ENCODE measurements around the gene CACNG8.
"Not testable (repeated sequence)": the region's sequence is repeated elsewhere in the genome, so short reads cannot be mapped to it uniquely, and the experiment has no call there.

CACNG8 gene

DNA sequence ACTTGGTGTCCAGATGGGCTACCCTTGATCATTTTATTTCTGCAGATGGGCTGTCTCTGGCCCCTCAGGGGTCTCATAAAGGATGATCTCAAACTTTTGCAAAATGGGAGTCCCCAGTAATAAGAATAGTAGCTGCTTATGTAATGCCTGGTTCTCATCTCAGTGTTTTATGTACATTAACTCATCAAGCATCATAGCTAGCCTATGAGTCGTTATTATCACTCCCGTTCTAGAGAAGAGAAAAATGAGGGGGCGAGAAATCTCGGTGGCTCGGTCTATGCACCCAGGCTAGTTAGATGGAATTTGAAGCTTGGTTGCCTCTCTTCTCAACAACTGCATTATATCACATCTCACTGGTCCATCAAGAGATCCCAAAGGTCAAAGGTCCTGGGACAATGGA, 32.1 kb downstream of the CACNG8 start:
- no peak for FAIRE-seq

- FAIRE-seq = no peak
These were observed 35.5 kb downstream of the CACNG8 start for GRCh38 chr19:53998223-53998622.

GRCh38 chr19:53999694-54000093, 37.0 kb downstream of the CACNG8 start:
- FAIRE-seq = no peak

- FAIRE-seq = no peak
These were observed 38.8 kb downstream of the CACNG8 start for GRCh38 chr19:54001496-54001895.

GRCh38 chr19:54002495-54003315, 40.0 kb downstream of the CACNG8 start:
- FAIRE-seq = no peak

GRCh38 chr19:54009440-54009839, 46.7 kb downstream of the CACNG8 start:
- no peak for FAIRE-seq

GRCh38 chr19:54010474-54010873, 47.7 kb downstream of the CACNG8 start:
- no peak for FAIRE-seq

DNA sequence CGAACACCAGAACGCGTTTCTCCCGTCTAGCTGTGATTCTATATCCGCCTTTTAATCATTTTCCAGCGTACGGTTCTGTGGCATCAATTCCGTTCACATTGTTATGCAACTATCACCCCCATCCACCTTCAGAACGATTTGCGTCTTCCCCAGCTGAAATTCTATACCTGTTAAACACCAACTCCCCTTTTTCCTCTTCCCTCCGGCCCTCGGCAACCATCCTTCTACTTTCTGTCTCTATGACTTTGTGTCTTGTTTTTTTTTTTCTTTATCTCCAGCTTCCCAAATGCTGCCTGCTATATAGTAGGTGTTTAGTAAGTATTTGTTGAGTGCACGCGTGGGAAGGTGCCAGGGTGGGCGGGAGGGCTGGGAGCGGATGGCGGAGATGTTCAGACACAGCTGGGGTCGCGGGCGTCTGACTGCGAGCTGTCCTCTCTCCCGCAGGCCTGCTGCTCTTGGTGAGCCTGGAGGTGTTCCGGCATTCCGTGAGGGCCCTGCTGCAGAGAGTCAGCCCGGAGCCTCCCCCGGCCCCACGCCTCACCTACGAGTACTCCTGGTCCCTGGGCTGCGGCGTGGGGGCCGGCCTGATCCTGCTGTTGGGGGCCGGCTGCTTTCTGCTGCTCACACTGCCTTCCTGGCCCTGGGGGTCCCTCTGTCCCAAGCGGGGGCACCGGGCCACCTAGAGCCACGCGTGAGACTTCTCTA, 48.9 kb downstream of the CACNG8 start:
- no peak for FAIRE-seq

GRCh38 chr19:54013866-54014265, 51.1 kb downstream of the CACNG8 start:
- FAIRE-seq = no peak

GRCh38 chr19:54014920-54015560, 52.3 kb downstream of the CACNG8 start:
- FAIRE-seq = no peak

- FAIRE-seq = no peak
These were observed 54.5 kb downstream of the CACNG8 start for GRCh38 chr19:54017261-54017660.

DNA sequence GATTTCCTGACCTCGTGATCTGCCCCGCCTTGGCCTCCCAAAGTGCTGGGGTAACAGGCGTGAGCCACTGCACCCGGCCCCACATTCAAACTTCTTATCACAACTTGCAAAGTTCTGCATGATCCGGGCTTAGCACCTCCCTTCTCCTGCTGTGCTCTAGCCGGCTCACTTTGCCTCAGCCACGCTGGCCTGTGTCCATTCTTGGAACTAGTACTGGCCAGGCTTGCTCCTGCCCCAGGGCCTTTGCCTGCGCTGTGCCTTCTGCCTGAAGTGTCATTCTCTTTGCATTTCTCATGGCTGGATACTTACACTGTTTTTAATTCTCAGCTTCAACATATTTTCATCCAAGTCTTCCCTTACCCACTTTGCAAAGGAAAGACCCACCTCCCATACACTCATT, 58.6 kb downstream of the CACNG8 start:
- FAIRE-seq = no peak

DNA sequence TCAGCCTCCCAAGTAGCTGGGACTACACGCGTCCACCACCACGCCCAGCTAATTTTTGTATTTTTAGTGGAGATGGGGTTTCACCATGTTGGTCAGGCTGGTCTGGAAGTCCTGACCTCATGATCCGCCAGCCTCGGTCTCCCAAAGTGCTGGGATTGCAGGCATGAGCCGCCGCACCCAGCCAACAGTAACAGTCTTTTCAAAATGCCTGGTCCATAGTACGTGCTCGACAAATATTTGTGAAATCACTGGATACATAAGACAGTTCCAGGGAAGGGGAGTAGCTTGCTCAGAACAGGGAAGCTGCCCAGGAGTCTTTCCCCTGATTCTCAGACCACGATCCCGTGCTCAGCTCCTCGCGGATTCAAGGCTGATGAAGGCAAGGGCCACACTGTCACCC, 59.2 kb downstream of the CACNG8 start:
- FAIRE-seq = no peak

- FAIRE-seq = no peak
These were observed 60.5 kb downstream of the CACNG8 start for GRCh38 chr19:54023191-54023590.

GRCh38 chr19:54024660-54025059, 61.9 kb downstream of the CACNG8 start:
- no peak for FAIRE-seq

DNA sequence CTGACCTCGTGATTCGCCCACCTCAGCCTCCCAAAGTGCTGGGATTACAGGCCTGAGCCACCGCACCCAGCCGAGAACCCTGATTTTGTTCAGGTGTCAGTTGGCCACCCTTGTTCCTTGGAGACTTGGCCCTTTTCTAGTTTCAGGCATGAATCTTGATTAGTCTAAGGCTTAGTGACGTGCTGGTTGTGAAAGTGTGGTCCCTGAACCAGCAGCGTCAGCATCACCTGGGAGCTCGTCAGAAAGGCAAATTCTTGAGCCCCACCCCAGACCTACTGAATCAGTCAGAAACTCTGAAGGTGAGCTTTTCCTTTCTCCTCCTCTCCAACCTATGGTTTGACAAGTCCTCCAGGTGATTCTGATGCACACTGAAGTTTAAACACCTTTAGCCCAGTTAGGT, 63.9 kb downstream of the CACNG8 start:
- no peak for FAIRE-seq

DNA sequence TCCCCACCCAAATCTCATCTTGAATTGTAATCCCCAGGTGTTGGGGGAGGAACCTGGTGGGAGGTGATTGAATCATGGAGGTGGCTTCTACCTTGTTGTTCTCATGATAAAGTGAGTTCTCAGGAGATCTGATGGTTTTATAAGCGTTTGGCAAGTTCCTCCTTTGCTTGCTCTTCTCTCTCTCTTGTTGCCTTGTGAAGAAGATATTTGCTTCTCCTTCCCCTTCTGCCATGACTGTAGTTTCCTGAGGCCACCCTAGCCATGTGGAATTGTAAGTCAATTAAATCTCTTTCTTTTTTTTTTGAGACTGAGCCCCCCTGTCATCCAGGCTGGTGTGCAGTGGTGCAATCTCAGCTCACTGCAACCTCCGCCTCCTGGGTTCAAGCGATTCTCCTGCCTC, 66.6 kb downstream of the CACNG8 start:
- FAIRE-seq = no peak

- FAIRE-seq = no peak
These were observed 67.3 kb downstream of the CACNG8 start for GRCh38 chr19:54029930-54030490.

- FAIRE-seq = no peak
These were observed 68.3 kb downstream of the CACNG8 start for GRCh38 chr19:54030895-54031586.

DNA sequence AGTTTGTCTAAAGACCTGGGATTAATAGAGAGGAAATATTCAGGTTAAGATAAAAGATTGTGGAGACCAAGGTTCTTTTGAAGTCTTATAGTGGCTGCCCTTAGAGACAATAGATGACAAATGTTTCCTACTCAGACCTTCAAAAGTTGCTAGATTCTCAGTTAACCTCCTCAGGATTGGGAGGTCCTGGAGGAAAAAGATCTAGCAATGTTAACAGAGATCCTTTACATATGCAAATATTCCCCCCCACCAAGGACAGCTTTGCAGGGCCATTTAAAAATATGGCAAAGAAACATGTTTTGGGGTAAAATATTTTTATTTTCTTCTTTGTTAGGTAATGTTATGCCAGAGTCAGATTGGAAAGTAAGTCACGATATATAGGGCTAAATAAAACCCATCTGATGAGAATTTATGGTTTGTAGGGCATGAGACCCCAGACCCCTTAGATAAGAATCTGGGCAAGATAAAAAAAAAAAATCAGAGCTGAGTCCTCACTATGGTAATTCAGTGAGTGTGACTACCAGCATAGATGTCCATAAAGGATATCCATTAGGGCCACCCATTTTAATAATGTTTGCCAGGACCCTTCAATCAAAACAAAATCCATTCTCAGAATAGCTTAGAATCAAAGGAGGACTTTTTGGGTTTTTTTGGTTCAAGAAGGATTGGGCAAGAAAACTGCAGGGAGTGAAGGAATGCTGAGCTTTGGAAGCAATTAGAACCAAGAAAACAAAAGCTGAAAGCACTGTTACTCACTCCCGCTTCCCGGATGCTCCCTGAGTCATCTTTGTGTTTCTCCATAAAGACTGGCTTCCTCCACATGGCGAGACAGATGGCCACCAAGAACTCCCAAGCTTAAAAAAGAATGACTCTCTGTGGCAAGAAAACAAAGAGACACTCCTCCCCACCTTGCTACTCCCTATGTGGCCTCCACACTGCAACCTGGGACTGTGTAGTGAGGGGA, 72.8 kb downstream of the CACNG8 start:
- no peak for FAIRE-seq

DNA sequence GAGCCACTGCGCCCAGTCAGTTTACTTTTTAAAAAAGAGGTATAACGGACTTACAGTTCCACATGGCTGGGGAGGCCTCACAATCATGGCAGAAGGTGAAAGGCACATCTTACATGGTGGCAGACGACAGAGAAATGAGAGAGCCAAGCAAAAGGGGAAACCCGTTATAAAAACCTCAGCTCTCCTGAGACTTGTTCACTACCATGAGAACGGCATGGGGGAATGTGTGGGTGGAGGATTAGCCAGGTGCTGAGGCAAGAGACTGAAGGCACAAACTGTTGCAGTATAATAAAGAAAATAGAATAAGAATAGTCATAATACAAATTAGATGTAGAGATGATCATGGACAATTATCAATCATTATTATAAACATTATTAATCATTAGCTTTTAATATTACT, 73.8 kb downstream of the CACNG8 start:
- FAIRE-seq = not testable (repeated sequence)

Measured in colon (tissue), 2 donors.